Activated T-helper 1 cell treated with anti-CD3 and anti-CD28 coated beads, Interleukin-12 subunit alpha, Interleukin-12 subunit beta, Interleukin-2, Interleukin-4 antibody, amounts not matched to agents 30 ng/mL and 10 ng/mL and 1 ng/mL, durations not matched to agents 14 hours and 24 hours and 36 hours (primary cell): Measurements from ENCODE around the gene AURKB. TPM values are rescaled to one million over a fixed set of nuclear protein-coding genes. Genes with fewer than 3 reads are reported as not detected.
"Not testable (repeated sequence)": the region's sequence is repeated elsewhere in the genome, so short reads cannot be mapped to it uniquely, and the experiment has no call there.

ENCODE experiments used
- DNase-seq: peaks from one replicate; pipeline ENCODE4 v3.0.0; 2021; ENCODE audit warnings: low spot score
- H3K27ac Mint-ChIP-seq: one replicate; pipeline ENCODE4 v1.8.0; 2021; ENCODE audit warnings: mild to moderate bottlenecking, mixed read lengths
- H3K27me3 Mint-ChIP-seq: one replicate; pipeline ENCODE4 v1.8.0; 2022; ENCODE audit warnings: mild to moderate bottlenecking, moderate library complexity, mixed read lengths; ENCODE audit not compliant: insufficient read depth
- H3K36me3 Mint-ChIP-seq: one replicate; pipeline ENCODE4 v1.8.0; 2021; ENCODE audit warnings: low read depth, mixed read lengths
- H3K4me1 Mint-ChIP-seq: one replicate; pipeline ENCODE4 v1.8.0; 2021; ENCODE audit warnings: low read depth, mixed read lengths
- H3K4me3 Mint-ChIP-seq: one replicate; pipeline ENCODE4 v1.8.0; 2021; ENCODE audit warnings: mild to moderate bottlenecking, moderate library complexity, mixed read lengths
- H3K9me3 Mint-ChIP-seq: one replicate; pipeline ENCODE4 v1.8.0; 2021; ENCODE audit warnings: mixed read lengths
- intact Hi-C: fragments of 100-400 bp; cut with micrococcal nuclease; formaldehyde crosslinking; loops from one replicate; pipeline ENCODE4 v1.15.1; 2024
- total RNA-seq: library from RNA; stranded (reverse); gene quantifications from 2 replicates; pipeline ENCODE4 v1.2.3, GENCODE V29; 2022

The AURKB gene
- total RNA-seq, 1 donor from 2014 or later, result 82.2 TPM

GRCh38 chr17:8222630-8223355, 12.4 kb upstream of the AURKB start:
- DNase-seq, result peak; percentile 85
- peaks cover 19% of the 10 kb centered on the region for H3K36me3 Mint-ChIP-seq
- intact Hi-C loops, result loop anchor here (1.0 to 10.0 kb wide), 11 partner anchors 25 to 522 kb away; partner anchors contain the start of genes CCDC42, KRABD2 and RANGRF
- H3K27me3 Mint-ChIP-seq, result peaks cover 21% of the 10 kb centered on the region
- no peaks in the 10 kb centered on the region for H3K9me3 Mint-ChIP-seq
- peak overlapping the region; percentile 98 for H3K27ac Mint-ChIP-seq
- H3K4me1 Mint-ChIP-seq, result peaks cover 70% of the 10 kb centered on the region
- H3K4me3 Mint-ChIP-seq, result peak overlapping the region; percentile 97

- peaks cover 21% of the 10 kb centered on the region for H3K27me3 Mint-ChIP-seq
These were observed 11.9 kb upstream of the AURKB start for GRCh38 chr17:8222380-8222629.

GRCh38 chr17:8221663-8222379, 11.4 kb upstream of the AURKB start:
- peaks cover 21% of the 10 kb centered on the region for H3K27me3 Mint-ChIP-seq
- H3K36me3 Mint-ChIP-seq, result peaks cover 10% of the 10 kb centered on the region
- peaks cover 61% of the 10 kb centered on the region for H3K4me1 Mint-ChIP-seq
- peak; percentile 80 for DNase-seq
- H3K9me3 Mint-ChIP-seq, result no peaks in the 10 kb centered on the region
- intact Hi-C loops, result loop anchor here (1.0 to 10.0 kb wide), 12 partner anchors 22 to 523 kb away; partner anchors contain the start of genes CCDC42, KRABD2 and RANGRF
- H3K27ac Mint-ChIP-seq, result peak overlapping the region; percentile 98
- peak overlapping the region; percentile 97 for H3K4me3 Mint-ChIP-seq

More at GRCh38 chr17:8222380-8222629, 11.9 kb upstream of the AURKB start:
- Mint-ChIP-seq H3K4me1 (peaks cover 66% of the 10 kb centered on the region), H3K9me3 (no peaks in the 10 kb centered on the region), H3K27ac (peak overlapping the region; percentile 98), H3K36me3 (peaks cover 14% of the 10 kb centered on the region), H3K4me3 (peak overlapping the region; percentile 97)
- intact Hi-C loops, result loop anchor here (1.0 to 10.0 kb wide), 11 partner anchors 25 to 522 kb away; partner anchors contain the start of genes CCDC42, KRABD2 and RANGRF
- DNase-seq, result no peak

GRCh38 chr17:8220783-8221662, 10.6 kb upstream of the AURKB start:
- Mint-ChIP-seq H3K4me3 (peak overlapping the region; percentile 97), H3K4me1 (peaks cover 53% of the 10 kb centered on the region), H3K27me3 (peaks cover 16% of the 10 kb centered on the region), H3K27ac (peak overlapping the region; percentile 98), H3K36me3 (peaks cover 3% of the 10 kb centered on the region), H3K9me3 (no peaks in the 10 kb centered on the region)
- intact Hi-C loops, result loop anchor here (1.0 to 10.0 kb wide), 4 partner anchors 11 to 524 kb away; partner anchors contain the start of genes AURKB, CCDC42 and KRABD2
- peak; percentile 75 for DNase-seq

GRCh38 chr17:8214000-8214399, 3.6 kb upstream of the AURKB start:
- intact Hi-C loops, result loop anchor here (5.0 kb wide), 1 partner anchor 33 kb away; the partner anchor contains the start of genes CTC1 and PFAS
- H3K36me3 Mint-ChIP-seq, H3K27ac Mint-ChIP-seq, DNase-seq, H3K9me3 Mint-ChIP-seq, H3K4me3 Mint-ChIP-seq, H3K27me3 Mint-ChIP-seq: not testable (repeated sequence)
- H3K4me1 Mint-ChIP-seq, result peaks cover 26% of the 10 kb centered on the region

GRCh38 chr17:8212312-8213180, 2.2 kb upstream of the AURKB start:
- H3K27ac Mint-ChIP-seq, result no peak overlapping the region
- no peaks in the 10 kb centered on the region for H3K27me3 Mint-ChIP-seq
- no peak for DNase-seq

GRCh38 chr17:8210761-8211458, 535 bp upstream of the AURKB start:
- H3K27me3 Mint-ChIP-seq, result no peaks in the 10 kb centered on the region
- intact Hi-C loops, result loop anchor here (1.0 to 5.0 kb wide), 5 partner anchors 9 to 36 kb away; partner anchors contain the start of genes CTC1 and PFAS
- H3K4me1 Mint-ChIP-seq, result peaks cover 34% of the 10 kb centered on the region
- no peaks in the 10 kb centered on the region for H3K9me3 Mint-ChIP-seq
- peak overlapping the region; percentile 96 for H3K4me3 Mint-ChIP-seq
- DNase-seq, result no peak
- H3K27ac Mint-ChIP-seq, result peak overlapping the region; percentile 94
- peaks cover 14% of the 10 kb centered on the region for H3K36me3 Mint-ChIP-seq

More at GRCh38 chr17:8212312-8213180, 2.2 kb upstream of the AURKB start:
- intact Hi-C loops, result loop anchor here (5.0 kb wide), 1 partner anchor 35 kb away; the partner anchor contains the start of genes CTC1 and PFAS
- Mint-ChIP-seq H3K4me3 (no peak overlapping the region), H3K4me1 (peaks cover 28% of the 10 kb centered on the region), H3K9me3 (no peaks in the 10 kb centered on the region), H3K36me3 (peaks cover 2% of the 10 kb centered on the region)

GRCh38 chr17:8206536-8206935, 3.8 kb downstream of the AURKB start:
- H3K9me3 Mint-ChIP-seq, result no peaks in the 10 kb centered on the region
- H3K36me3 Mint-ChIP-seq, result peaks cover 27% of the 10 kb centered on the region
- peaks cover 29% of the 10 kb centered on the region for H3K4me1 Mint-ChIP-seq
- DNase-seq, result no peak
- intact Hi-C loops, result no loop called here
- no peaks in the 10 kb centered on the region for H3K27me3 Mint-ChIP-seq
- H3K4me3 Mint-ChIP-seq, result no peak overlapping the region
- no peak overlapping the region for H3K27ac Mint-ChIP-seq

- H3K4me3 Mint-ChIP-seq, result no peak overlapping the region
- DNase-seq, result no peak
- no peaks in the 10 kb centered on the region for H3K9me3 Mint-ChIP-seq
- no peak overlapping the region for H3K27ac Mint-ChIP-seq
- no peaks in the 10 kb centered on the region for H3K27me3 Mint-ChIP-seq
- intact Hi-C loops, result no loop called here
- H3K4me1 Mint-ChIP-seq, result peaks cover 26% of the 10 kb centered on the region
- peaks cover 30% of the 10 kb centered on the region for H3K36me3 Mint-ChIP-seq
These were observed 5.4 kb downstream of the AURKB start for GRCh38 chr17:8204761-8205555.

- Mint-ChIP-seq H3K4me1 (peaks cover 18% of the 10 kb centered on the region), H3K9me3 (no peaks in the 10 kb centered on the region), H3K27ac (no peak overlapping the region), H3K4me3 (no peak overlapping the region), H3K27me3 (no peaks in the 10 kb centered on the region), H3K36me3 (no peaks in the 10 kb centered on the region)
- intact Hi-C loops, result loop anchor here (1.0 kb wide), 2 partner anchors 8 to 18 kb away; partner anchors contain the start of gene AURKB
- DNase-seq, result peak; percentile 73
These were observed 18.1 kb downstream of the AURKB start for GRCh38 chr17:8192070-8192815.
